Measurements from ENCODE around the gene PTRH1.

- no peak for TF ChIP-seq ZNF217 (IDR thresholded peaks at IDR 0.05)
- TF ChIP-seq DPF2 (IDR thresholded peaks at IDR 0.05), result no peak
- TF ChIP-seq, protein P1, sequence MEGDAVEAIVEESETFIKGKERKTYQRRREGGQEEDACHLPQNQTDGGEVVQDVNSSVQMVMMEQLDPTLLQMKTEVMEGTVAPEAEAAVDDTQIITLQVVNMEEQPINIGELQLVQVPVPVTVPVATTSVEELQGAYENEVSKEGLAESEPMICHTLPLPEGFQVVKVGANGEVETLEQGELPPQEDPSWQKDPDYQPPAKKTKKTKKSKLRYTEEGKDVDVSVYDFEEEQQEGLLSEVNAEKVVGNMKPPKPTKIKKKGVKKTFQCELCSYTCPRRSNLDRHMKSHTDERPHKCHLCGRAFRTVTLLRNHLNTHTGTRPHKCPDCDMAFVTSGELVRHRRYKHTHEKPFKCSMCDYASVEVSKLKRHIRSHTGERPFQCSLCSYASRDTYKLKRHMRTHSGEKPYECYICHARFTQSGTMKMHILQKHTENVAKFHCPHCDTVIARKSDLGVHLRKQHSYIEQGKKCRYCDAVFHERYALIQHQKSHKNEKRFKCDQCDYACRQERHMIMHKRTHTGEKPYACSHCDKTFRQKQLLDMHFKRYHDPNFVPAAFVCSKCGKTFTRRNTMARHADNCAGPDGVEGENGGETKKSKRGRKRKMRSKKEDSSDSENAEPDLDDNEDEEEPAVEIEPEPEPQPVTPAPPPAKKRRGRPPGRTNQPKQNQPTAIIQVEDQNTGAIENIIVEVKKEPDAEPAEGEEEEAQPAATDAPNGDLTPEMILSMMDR (IDR thresholded peaks at IDR 0.05 in 2 of 3, conservative IDR thresholded peaks at IDR 0.05 in 1 of 3; ENCODE audit: control insufficient read depth in 2 of 3, extremely low read depth in 1 of 3, insufficient read depth in 1 of 3, low read depth in 3 of 3, low read length in 3 of 3), result no peak
These were observed 29.1 kb upstream of the PTRH1 start for GRCh38 chr9:127744398-127745110.

Measured in GM12878 (cell line).